ENCODE results near the gene SEMA4B.
"Not testable (repeated sequence)": the region's sequence is repeated elsewhere in the genome, so short reads cannot be mapped to it uniquely, and the experiment has no call there.

SEMA4B gene

GRCh38 chr15:90184786-90185704, 16.1 kb upstream of the SEMA4B start:
- peaks cover 10% of the 10 kb centered on the region for H3K4me1 ChIP-seq (ENCODE audit: control insufficient read depth, insufficient read depth, low read length, unreplicated experiment)
- no peaks in the 10 kb centered on the region for H3K36me3 ChIP-seq (ENCODE audit: insufficient read depth, low read length)
- no peaks in the 10 kb centered on the region for H3K79me2 ChIP-seq (ENCODE audit: control insufficient read depth, insufficient read depth, low read length, unreplicated experiment)
- H2AFZ ChIP-seq (ENCODE audit: low read length, unreplicated experiment): peak overlapping the region; percentile 96
- no peaks in the 10 kb centered on the region for H3K27me3 ChIP-seq (ENCODE audit: insufficient read depth, low read length)
- H3K27ac ChIP-seq (ENCODE audit: low read depth, low read length): 0 out of 2 replicates have a peak overlapping the region, but pooled peaks have one; percentile 36
- H3K4me3 ChIP-seq (ENCODE audit: low read depth, low read length): peak overlapping the region; percentile 85

- no peaks in the 10 kb centered on the region for H3K79me2 ChIP-seq (ENCODE audit: control insufficient read depth, insufficient read depth, low read length, unreplicated experiment)
- no peaks in the 10 kb centered on the region for H3K36me3 ChIP-seq (ENCODE audit: insufficient read depth, low read length)
- H2AFZ ChIP-seq (ENCODE audit: low read length, unreplicated experiment): no peak overlapping the region
- H3K4me1 ChIP-seq (ENCODE audit: control insufficient read depth, insufficient read depth, low read length, unreplicated experiment): peaks cover 20% of the 10 kb centered on the region
- H3K4me3 ChIP-seq (ENCODE audit: low read depth, low read length): no peak overlapping the region
- no peaks in the 10 kb centered on the region for H3K27me3 ChIP-seq (ENCODE audit: insufficient read depth, low read length)
- no peak overlapping the region for H3K27ac ChIP-seq (ENCODE audit: low read depth, low read length)
These were observed 13.8 kb upstream of the SEMA4B start for GRCh38 chr15:90187257-90187868.

DNA sequence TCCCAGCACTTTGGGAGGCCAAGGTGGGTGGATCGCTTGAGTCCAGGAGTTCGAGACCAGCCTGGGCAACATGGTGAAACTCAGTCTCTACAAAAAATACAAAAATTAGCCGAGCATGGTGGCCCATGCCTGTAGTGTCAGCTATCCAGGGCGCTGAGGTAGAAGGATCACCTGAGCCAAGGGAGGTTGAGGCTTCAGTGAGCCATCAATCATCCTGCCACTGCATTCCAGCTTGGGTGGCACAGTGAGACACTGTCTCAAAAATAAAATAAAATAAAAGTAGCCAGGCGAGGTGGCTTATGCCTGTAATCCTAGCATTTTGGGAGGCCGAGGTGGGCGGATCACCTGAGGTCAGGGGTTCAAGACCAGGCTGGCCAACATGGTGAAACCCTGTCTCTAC, 13.1 kb upstream of the SEMA4B start:
- not testable (repeated sequence) for H3K79me2 ChIP-seq (ENCODE audit: control insufficient read depth, insufficient read depth, low read length, unreplicated experiment); H3K4me3 ChIP-seq (ENCODE audit: low read depth, low read length); H2AFZ ChIP-seq (ENCODE audit: low read length, unreplicated experiment); H3K36me3 ChIP-seq (ENCODE audit: insufficient read depth, low read length); H3K27me3 ChIP-seq (ENCODE audit: insufficient read depth, low read length); H3K27ac ChIP-seq (ENCODE audit: low read depth, low read length)
- peaks cover 20% of the 10 kb centered on the region for H3K4me1 ChIP-seq (ENCODE audit: control insufficient read depth, insufficient read depth, low read length, unreplicated experiment)

DNA sequence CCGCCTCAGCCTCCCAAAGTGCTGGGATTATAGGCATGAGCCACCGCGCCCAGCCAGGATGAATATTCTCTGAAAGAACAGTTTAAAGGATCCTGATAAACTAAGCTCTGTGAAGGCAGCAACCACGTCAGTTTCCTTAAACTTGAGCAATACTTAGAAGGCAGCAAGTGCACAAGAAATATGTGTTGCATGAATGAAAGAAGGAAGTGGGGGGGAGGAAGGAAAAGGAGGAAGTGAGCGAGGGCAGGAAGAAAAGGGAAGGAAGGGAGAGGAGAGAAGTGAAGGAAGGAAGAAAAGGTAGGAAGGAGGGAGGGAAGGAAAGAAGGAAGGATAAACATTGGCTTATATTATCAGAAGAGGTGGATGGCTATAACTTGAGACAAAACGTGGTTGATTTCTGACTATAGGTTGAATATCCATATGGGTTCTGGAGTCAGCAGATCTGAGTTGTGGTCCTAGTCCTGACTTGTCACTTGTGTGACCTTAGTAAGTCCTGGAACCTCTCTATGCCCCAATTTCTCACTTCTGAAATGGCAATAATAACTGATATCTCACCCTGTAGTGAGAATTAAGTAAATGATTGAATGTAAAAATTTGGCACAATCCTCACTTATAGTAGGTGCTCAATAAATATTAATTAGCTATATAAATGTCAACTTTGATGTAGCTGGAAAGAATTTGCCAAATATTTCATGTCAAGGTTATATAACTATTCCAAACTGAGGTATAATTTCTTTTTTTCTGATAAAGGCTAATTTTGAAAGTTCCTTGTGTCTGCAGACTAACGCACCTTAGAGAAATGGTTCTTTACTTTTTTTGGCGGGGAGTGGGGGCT, 12.0 kb upstream of the SEMA4B start:
- H3K27me3 ChIP-seq (ENCODE audit: insufficient read depth, low read length): no peaks in the 10 kb centered on the region
- no peaks in the 10 kb centered on the region for H3K36me3 ChIP-seq (ENCODE audit: insufficient read depth, low read length)
- no peak overlapping the region for H3K27ac ChIP-seq (ENCODE audit: low read depth, low read length)
- H3K79me2 ChIP-seq (ENCODE audit: control insufficient read depth, insufficient read depth, low read length, unreplicated experiment): no peaks in the 10 kb centered on the region
- no peak overlapping the region for H2AFZ ChIP-seq (ENCODE audit: low read length, unreplicated experiment)
- H3K4me3 ChIP-seq (ENCODE audit: low read depth, low read length): no peak overlapping the region
- peaks cover 13% of the 10 kb centered on the region for H3K4me1 ChIP-seq (ENCODE audit: control insufficient read depth, insufficient read depth, low read length, unreplicated experiment)

- peaks cover 10% of the 10 kb centered on the region for H3K4me1 ChIP-seq (ENCODE audit: control insufficient read depth, insufficient read depth, low read length, unreplicated experiment)
- no peak overlapping the region for H3K4me3 ChIP-seq (ENCODE audit: low read depth, low read length)
- H3K79me2 ChIP-seq (ENCODE audit: control insufficient read depth, insufficient read depth, low read length, unreplicated experiment): no peaks in the 10 kb centered on the region
- H3K36me3 ChIP-seq (ENCODE audit: insufficient read depth, low read length): no peaks in the 10 kb centered on the region
- H3K27me3 ChIP-seq (ENCODE audit: insufficient read depth, low read length): no peaks in the 10 kb centered on the region
- H3K27ac ChIP-seq (ENCODE audit: low read depth, low read length): no peak overlapping the region
- H2AFZ ChIP-seq (ENCODE audit: low read length, unreplicated experiment): no peak overlapping the region
These were observed 11.2 kb upstream of the SEMA4B start for GRCh38 chr15:90189781-90190467.

DNA sequence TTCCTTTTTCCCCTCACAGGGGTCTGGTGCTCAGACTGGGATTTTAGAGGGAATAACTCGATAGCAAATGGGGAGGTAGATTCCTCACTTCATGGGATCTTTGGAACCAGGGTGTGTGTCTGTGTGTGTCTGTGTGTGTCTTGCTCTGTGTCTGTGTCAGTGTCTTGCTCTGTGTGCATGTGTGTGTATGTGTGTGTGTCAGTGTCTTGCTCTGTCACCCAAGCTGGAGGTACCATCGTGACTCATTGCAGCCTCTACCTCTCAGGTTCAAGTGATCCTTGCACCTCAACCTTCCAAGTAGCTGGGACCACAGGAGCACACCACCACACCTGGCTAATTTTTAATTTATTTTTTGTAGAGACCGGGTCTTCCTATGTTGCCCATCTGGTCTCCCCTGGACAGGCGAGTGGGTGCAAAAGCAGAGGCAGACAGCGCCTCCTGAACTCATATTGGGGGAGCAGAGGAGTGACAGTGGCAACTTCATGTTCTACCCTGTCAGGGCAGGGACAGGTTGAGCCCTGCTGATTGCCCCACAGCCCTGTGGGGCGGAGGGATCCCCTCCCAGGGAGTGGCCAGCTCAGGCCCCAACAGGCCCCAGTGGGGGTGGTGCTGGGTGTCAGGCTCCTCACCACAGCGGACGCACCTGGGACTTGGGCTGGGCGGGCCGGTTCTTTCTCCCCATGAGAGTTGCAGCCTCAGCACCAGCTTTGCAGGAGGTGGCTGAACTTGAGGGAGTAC, 10.4 kb upstream of the SEMA4B start:
- H3K27me3 ChIP-seq (ENCODE audit: insufficient read depth, low read length): no peaks in the 10 kb centered on the region
- H3K79me2 ChIP-seq (ENCODE audit: control insufficient read depth, insufficient read depth, low read length, unreplicated experiment): no peaks in the 10 kb centered on the region
- H3K27ac ChIP-seq (ENCODE audit: low read depth, low read length): no peak overlapping the region
- no peak overlapping the region for H2AFZ ChIP-seq (ENCODE audit: low read length, unreplicated experiment)
- no peak overlapping the region for H3K4me3 ChIP-seq (ENCODE audit: low read depth, low read length)
- peaks cover 10% of the 10 kb centered on the region for H3K4me1 ChIP-seq (ENCODE audit: control insufficient read depth, insufficient read depth, low read length, unreplicated experiment)
- no peaks in the 10 kb centered on the region for H3K36me3 ChIP-seq (ENCODE audit: insufficient read depth, low read length)

- Histone ChIP-seq H3K79me2 (ENCODE audit: control insufficient read depth, insufficient read depth, low read length, unreplicated experiment) (no peaks in the 10 kb centered on the region), H3K4me1 (ENCODE audit: control insufficient read depth, insufficient read depth, low read length, unreplicated experiment) (peaks cover 10% of the 10 kb centered on the region), H2AFZ (ENCODE audit: low read length, unreplicated experiment) (no peak overlapping the region), H3K4me3 (ENCODE audit: low read depth, low read length) (no peak overlapping the region), H3K27ac (ENCODE audit: low read depth, low read length) (no peak overlapping the region), H3K36me3 (ENCODE audit: insufficient read depth, low read length) (no peaks in the 10 kb centered on the region), H3K27me3 (ENCODE audit: insufficient read depth, low read length) (no peaks in the 10 kb centered on the region)
These were observed 9.8 kb upstream of the SEMA4B start for GRCh38 chr15:90191344-90191687.

- no peaks in the 10 kb centered on the region for H3K36me3 ChIP-seq (ENCODE audit: insufficient read depth, low read length)
- H2AFZ ChIP-seq (ENCODE audit: low read length, unreplicated experiment): no peak overlapping the region
- no peaks in the 10 kb centered on the region for H3K79me2 ChIP-seq (ENCODE audit: control insufficient read depth, insufficient read depth, low read length, unreplicated experiment)
- H3K4me1 ChIP-seq (ENCODE audit: control insufficient read depth, insufficient read depth, low read length, unreplicated experiment): peaks cover 10% of the 10 kb centered on the region
- H3K27me3 ChIP-seq (ENCODE audit: insufficient read depth, low read length): no peaks in the 10 kb centered on the region
- no peak overlapping the region for H3K4me3 ChIP-seq (ENCODE audit: low read depth, low read length)
- no peak overlapping the region for H3K27ac ChIP-seq (ENCODE audit: low read depth, low read length)
These were observed 9.2 kb upstream of the SEMA4B start for GRCh38 chr15:90191794-90192509.

DNA sequence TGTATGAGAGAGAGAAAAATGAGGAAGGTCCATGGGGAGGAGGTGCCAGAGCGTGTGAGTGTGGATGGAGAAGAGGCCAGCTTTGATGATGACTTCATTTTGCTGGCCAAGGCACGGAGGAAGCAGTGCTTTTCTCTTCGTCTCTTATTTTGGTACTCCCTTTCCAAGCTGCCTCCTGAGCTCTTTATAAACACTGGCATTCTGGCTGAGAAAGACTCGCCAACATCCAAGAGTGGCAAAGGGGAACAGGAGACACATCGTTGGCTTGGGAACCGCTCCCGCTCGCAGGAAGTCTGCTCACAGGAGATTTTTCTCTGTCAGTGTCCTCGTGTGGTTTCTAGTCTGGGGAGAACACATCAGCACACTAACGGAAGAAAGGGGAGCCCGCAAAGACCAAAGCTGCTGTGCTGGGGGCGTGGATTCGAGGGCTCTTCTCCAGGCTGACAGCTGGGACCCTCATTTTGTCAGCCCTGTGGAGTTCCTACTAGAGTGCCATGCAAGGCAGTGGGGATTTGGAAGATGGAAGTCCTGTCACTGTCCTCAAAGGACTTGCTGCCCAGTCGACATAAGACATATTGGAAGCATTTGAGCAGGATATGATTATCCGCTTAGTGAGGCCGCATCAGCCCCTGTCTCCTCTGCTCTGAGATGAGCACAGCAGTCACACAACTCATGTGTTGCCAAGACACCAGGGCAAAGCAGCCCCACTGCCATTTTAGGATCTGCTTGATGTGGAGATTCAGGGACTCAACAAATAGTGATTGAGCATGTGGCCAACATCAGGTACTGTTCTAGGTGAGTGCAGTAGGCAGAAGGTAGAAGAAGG, 8.0 kb upstream of the SEMA4B start:
- Histone ChIP-seq H3K4me1 (ENCODE audit: control insufficient read depth, insufficient read depth, low read length, unreplicated experiment) (peaks cover 12% of the 10 kb centered on the region), H3K4me3 (ENCODE audit: low read depth, low read length) (no peak overlapping the region), H3K27ac (ENCODE audit: low read depth, low read length) (no peak overlapping the region), H3K79me2 (ENCODE audit: control insufficient read depth, insufficient read depth, low read length, unreplicated experiment) (no peaks in the 10 kb centered on the region), H3K36me3 (ENCODE audit: insufficient read depth, low read length) (no peaks in the 10 kb centered on the region), H2AFZ (ENCODE audit: low read length, unreplicated experiment) (no peak overlapping the region), H3K27me3 (ENCODE audit: insufficient read depth, low read length) (no peaks in the 10 kb centered on the region)

Measured in ACC112 (cell line).